Astrocyte of the hippocampus (primary cell): ENCODE results near the gene PRDM2.

Experiments used
- DNase-seq: peaks from one replicate; pipeline ENCODE4 v3.0.0; 2011; ENCODE audit warnings: low read depth, low spot score

The PRDM2 gene

DNA sequence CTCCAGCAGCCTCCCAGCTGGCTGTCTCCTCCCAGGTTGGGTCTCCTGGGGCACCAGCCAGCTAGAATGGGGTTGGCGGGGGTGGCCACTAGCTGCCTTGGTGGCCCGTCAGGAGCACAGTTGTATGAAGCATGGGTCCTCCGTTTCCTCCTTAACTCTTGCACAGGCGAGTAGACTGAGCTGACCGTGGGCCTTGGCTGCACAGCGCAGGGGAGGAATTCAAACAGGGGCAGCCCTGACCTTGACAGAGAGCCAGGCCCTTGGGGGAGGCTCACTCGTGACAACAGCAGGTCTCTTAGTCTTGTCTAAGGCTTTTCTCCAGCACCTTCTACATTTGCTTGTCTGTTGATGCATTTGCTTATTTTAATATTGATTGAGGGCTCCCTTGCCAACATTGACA is 114.1 kb downstream of the PRDM2 start:
- DNase-seq, result no peak

- no peak for DNase-seq
These were observed 116.2 kb downstream of the PRDM2 start for GRCh38 chr1:13816016-13816760.

DNA sequence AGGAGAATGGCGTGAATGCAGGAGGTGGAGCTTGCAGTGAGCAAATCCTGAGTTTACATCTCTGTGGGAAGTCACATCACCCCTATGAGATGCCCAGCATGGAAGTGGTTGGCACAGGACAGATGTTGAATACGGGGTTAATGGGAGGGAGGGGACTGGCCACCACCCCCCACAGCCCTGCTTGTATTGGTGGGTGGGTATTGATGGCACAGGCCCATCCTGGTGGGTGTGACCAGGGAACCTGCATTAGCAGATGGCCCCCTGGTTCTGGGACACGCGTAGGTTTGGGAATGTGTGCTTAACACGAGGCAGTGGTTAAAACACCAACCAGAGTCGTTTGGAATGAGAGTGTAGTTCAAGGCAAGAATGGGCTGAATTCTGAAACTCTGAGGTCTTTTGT is 117.9 kb downstream of the PRDM2 start:
- no peak for DNase-seq

GRCh38 chr1:13818926-13819325 is 118.9 kb downstream of the PRDM2 start:
- no peak for DNase-seq

- DNase-seq, result no peak
These were observed 119.7 kb downstream of the PRDM2 start for GRCh38 chr1:13819642-13820041.

GRCh38 chr1:13820055-13820454 is 120.1 kb downstream of the PRDM2 start:
- peak; percentile 41 for DNase-seq

GRCh38 chr1:13820456-13820855 is 120.5 kb downstream of the PRDM2 start:
- DNase-seq, result no peak

GRCh38 chr1:13823126-13823880 is 123.3 kb downstream of the PRDM2 start:
- DNase-seq, result no peak

- no peak for DNase-seq
These were observed 123.9 kb downstream of the PRDM2 start for GRCh38 chr1:13823936-13824335.

GRCh38 chr1:13824626-13825025 is 124.6 kb downstream of the PRDM2 start:
- no peak for DNase-seq

GRCh38 chr1:13825033-13825432 is 125.0 kb downstream of the PRDM2 start:
- no peak for DNase-seq

DNA sequence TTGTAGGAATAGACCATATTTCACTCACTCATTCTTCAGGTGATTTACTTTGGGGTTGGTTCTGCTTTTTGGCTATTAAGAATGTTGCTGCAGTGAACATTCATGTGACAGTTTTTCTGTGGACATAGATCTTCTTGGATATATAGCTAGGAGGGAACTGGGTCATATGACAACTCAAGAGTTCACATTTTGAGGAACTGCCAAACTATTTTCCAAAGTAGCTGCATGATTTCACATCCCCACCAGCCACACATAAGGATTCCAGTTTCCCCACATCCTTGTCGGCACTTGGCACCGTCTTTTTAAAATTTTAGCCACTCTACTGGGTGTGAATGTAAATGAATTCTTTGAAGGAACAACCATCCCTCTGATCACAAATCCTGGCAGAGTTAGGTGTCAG is 126.0 kb downstream of the PRDM2 start:
- DNase-seq, result no peak

DNA sequence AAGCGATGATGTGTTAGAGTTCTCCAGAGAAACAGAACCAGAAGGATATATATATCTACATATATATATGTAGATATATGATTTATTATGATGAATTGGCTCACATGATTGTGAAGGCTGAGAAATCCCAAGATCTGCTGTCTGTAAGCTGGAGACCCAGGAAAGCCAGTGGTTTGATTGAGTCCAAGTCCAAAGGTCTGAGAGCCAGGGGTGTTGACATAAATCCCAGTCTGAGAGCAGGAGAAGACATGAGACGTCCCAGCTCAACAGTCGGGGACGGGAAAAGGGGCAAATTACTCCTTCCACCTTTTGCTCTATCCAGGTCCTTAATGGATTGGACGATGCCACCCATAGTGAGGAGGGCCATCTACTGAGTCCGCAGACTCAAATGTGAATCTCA is 126.6 kb downstream of the PRDM2 start:
- DNase-seq, result no peak

GRCh38 chr1:13828454-13829151 is 128.6 kb downstream of the PRDM2 start:
- no peak for DNase-seq

DNA sequence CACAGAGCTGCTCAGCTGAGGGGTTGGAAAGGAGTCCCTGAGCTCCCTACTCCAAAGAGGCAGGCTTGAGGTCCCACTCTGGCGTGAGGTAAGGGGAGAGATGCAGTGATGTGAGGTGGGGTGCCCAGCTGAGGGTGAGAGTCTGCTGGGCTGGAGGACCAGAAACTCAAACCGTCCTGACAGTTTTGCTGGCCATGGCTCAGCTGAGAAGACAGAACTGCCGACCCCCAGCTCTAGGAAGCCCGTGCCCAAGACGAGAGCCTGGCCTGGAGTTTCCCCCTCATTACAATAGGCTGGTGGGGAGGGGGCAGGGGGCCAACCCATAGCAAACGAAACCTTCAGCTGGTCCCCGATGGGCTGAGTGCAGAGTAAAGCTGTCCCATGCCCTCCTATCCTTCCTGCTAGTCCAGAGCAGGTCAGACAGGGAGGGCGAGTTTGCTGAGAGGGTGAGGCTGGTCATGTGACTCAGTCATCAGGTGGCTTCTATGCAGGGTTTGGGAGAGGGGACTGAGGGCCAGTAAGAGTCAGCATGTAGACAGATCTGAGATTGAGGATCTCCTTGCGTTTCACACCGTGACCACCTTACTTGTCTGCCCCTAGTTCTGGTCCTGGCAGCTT is 129.3 kb downstream of the PRDM2 start:
- no peak for DNase-seq

GRCh38 chr1:13830170-13830569 is 130.2 kb downstream of the PRDM2 start:
- DNase-seq, result no peak

- DNase-seq, result no peak
These were observed 130.8 kb downstream of the PRDM2 start for GRCh38 chr1:13830616-13831280.

DNA sequence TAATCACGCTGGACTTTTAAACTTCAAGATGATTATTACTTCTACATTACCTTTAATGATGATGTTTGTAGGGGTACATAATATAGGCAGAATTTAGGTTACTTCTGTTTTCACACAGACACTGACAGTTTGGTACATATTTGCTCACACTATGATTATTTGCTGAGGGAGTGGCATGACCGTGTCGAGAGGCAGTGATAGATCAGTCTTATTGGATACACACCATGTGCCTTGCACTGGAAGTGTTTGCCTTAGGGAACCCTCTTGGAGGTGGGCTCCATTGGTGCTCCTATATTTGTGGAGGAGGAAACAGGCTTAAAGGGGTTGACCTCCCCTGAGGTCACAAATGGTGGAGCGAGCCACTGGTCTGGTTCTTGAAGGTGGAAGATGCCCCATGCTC is 132.1 kb downstream of the PRDM2 start:
- DNase-seq, result no peak

DNA sequence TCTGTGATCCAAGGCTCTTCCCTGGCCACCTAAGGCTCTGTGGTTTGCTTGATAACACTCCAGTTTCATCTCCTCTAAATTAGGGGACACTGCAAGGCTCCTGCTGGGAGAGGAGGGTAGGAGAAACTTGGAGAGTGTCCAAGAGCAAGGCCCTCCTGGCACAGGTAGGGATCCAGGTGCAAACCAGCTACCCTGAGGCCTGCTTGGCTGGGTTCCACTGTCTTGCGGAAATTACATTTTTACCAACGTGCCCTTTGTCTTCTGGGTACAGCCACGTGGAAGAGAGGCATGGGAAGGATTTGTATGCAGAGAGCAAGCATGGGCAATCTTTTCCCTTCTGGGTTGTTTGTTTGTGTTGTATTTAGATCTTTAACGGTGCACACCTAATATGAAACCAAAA is 132.5 kb downstream of the PRDM2 start:
- no peak for DNase-seq

GRCh38 chr1:13836136-13836535 is 136.1 kb downstream of the PRDM2 start:
- DNase-seq, result no peak

GRCh38 chr1:13836631-13837030 is 136.6 kb downstream of the PRDM2 start:
- DNase-seq, result no peak

DNA sequence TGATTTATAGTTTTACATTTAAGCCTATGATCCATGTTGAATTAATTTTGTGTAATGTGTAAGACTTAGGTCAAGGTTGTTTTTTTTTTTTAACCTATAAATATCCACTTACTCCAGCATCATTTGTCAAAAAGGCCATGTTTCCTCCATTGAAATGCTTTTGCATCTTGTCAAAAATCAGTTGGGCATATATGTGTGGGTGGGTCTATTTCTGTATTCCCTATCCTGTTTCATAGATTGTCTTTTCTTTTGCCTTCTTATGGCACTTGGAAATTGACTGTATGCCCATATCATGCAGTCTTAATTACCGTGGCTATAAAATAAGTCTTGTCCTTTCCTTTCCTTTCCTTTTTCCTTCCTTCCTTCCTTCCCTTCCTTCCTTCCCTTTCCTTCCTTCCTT is 138.2 kb downstream of the PRDM2 start:
- no peak for DNase-seq
